ENCODE results near the gene GRAP2.
"Not testable (repeated sequence)": the region's sequence is repeated elsewhere in the genome, so short reads cannot be mapped to it uniquely, and the experiment has no call there.

GRAP2 gene

DNA sequence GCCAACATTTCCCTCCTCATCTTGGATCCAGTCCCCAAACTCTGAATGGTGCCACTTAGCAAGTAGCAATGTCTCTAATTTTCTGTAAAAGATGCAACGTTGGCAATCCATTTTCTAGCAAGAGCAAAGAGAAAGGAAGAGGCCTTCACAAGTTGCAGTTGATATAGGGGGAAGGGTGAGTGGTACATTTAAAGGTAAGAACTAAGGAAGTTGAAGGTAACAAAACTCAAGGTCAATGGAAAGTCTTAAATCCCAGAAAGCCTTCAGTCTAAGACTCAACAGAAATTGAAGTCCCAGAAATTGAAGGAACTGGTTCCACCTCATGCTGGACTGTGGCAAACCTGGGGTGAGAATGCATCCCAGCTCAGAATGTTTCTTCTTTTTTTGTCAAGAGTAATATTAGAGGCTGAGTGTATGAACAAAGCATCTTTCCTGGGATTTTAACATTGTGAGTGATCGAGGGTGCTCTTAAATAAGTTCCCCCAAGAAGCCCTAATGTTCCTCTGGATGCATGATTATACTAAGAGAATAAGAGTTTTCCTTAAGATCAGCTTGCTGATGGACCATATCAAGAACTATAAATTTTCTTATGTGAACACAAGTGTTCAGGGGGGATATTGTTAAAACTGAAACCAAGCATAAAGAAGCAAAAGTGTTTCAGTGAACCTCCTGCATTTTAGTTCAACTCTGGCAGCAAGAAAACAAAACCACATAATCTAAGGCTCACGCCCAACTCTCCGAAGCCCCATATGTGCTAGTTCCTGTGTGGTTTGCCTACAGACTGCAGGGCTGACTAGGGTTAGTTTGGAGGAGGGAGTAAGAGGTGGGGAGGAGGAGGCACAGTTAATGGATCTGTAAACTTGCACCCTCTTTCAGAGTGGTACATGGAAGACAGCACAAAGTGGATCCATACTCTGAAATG, at the start of gene GRAP2:
GRAP2 (plus strand) TSS at position 779 of the 922 bp plus-strand sequence. CDS start 46,023 bp downstream, outside the sequence.
- Histone ChIP-seq H3K9me3 (no peaks in the 10 kb centered on the region), H3K36me3 (no peaks in the 10 kb centered on the region), H3K4me2 (peak within 1 kb of the TSS; percentile 69), H3K4me3 (no peak within 1 kb of the TSS), H3K27ac (peak within 1 kb of the TSS; percentile 6; the same call in 1 of the 2 replicates), H3K9ac (no peak within 1 kb of the TSS; the same call in 1 of the 2 replicates), H3K4me1 (peaks cover 43% of the 10 kb centered on the region), H3K27me3 (no peaks in the 10 kb centered on the region), H4K20me1 (no peaks in the 10 kb centered on the region)
- TF ChIP-seq Cebpa-rat (IDR thresholded peaks at IDR 0.05), result no peak

DNA sequence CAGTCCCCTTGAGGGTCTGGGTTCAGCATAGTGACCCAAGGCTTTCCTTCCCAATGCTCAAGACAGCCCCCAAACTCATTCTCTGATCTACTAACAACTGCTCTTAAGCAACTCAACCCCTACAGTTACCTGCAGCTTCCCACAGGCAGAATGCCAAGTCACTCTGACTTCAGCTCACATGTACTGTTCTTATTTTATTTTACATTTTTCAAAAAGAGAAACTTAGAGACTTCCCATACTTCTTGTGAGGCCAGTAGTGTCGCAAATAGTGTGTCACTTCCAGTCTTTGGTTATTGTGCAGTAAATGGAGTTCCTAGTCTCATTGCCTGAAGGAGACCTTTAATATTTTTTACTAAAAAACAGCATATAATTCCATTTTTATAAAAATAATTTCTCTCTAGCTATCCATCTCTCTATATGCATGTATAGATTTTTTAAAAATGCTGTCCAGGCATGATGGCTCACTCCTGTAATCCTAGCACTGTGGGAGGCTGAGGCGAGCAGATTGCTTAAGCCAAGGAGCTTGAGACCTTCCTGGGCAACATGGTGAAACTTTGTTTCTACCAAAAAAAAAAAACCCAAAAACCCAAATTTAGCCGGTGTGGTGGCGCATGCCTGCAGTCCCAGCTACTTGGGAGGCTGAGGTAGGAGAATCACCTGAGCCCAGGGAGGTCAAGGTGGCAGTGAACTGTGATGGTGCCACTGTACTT, 49.1 kb upstream of the GRAP2 start:
- no peaks in the 10 kb centered on the region for H3K36me3 ChIP-seq
- no peak overlapping the region for H3K4me3 ChIP-seq
- H4K20me1 ChIP-seq, result no peaks in the 10 kb centered on the region
- no peak for TF ChIP-seq Cebpa-rat (IDR thresholded peaks at IDR 0.05)
- no peaks in the 10 kb centered on the region for H3K27me3 ChIP-seq
- no peak overlapping the region for H3K27ac ChIP-seq
- H3K4me2 ChIP-seq, result no peak overlapping the region
- H3K9me3 ChIP-seq, result no peaks in the 10 kb centered on the region
- H3K4me1 ChIP-seq, result peaks cover 10% of the 10 kb centered on the region
- no peak overlapping the region for H3K9ac ChIP-seq

DNA sequence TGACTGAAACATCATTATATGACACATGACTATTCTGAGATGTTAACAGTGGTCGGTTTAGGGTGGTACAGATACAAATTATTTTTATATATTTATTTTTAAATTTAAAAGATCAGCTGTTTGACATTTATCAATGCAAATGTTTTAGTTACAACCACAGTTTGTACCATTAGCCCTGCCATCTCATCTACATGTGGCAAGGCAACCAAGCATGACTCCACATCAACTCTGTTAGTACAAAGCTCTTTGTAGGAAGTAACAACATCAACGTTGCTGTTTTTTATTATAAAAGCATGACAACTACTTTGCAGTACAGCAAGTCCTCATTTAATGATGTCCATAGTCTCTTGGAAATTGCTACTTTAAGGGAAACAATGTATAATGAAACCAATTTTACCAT, 48.1 kb upstream of the GRAP2 start:
- H3K4me2 ChIP-seq, result peak overlapping the region; percentile 24
- H3K4me1 ChIP-seq, result peaks cover 10% of the 10 kb centered on the region
- no peaks in the 10 kb centered on the region for H4K20me1 ChIP-seq
- no peaks in the 10 kb centered on the region for H3K9me3 ChIP-seq
- no peak overlapping the region for H3K4me3 ChIP-seq
- TF ChIP-seq Cebpa-rat (IDR thresholded peaks at IDR 0.05), result no peak
- no peaks in the 10 kb centered on the region for H3K36me3 ChIP-seq
- no peak overlapping the region for H3K9ac ChIP-seq
- no peak overlapping the region for H3K27ac ChIP-seq
- no peaks in the 10 kb centered on the region for H3K27me3 ChIP-seq

DNA sequence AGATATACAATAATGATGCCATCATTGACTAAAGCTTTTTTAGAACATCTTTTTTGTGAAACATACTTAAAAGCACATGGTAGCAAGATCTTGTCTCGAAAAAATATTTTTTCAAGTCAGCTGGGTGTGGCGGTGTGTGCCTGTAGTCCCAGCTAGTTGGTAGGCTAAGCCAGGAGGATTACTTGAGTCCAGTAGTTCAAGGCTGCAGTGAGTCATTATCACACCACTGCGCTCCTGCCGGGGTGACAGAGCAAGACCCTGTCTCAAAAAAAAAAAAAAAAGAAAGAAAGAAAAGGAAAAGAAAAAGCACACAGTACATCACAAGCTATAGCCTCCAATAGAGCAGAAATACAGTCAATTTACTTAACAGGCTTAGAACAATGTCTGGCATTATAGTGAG, 44.3 kb upstream of the GRAP2 start:
- H3K9me3 ChIP-seq, result no peaks in the 10 kb centered on the region
- no peak overlapping the region for H3K27ac ChIP-seq
- no peaks in the 10 kb centered on the region for H4K20me1 ChIP-seq
- H3K4me2 ChIP-seq, result no peak overlapping the region
- H3K4me1 ChIP-seq, result peaks cover 18% of the 10 kb centered on the region
- no peak for TF ChIP-seq Cebpa-rat (IDR thresholded peaks at IDR 0.05)
- no peak overlapping the region for H3K9ac ChIP-seq
- H3K27me3 ChIP-seq, result no peaks in the 10 kb centered on the region
- no peaks in the 10 kb centered on the region for H3K36me3 ChIP-seq
- H3K4me3 ChIP-seq, result no peak overlapping the region

DNA sequence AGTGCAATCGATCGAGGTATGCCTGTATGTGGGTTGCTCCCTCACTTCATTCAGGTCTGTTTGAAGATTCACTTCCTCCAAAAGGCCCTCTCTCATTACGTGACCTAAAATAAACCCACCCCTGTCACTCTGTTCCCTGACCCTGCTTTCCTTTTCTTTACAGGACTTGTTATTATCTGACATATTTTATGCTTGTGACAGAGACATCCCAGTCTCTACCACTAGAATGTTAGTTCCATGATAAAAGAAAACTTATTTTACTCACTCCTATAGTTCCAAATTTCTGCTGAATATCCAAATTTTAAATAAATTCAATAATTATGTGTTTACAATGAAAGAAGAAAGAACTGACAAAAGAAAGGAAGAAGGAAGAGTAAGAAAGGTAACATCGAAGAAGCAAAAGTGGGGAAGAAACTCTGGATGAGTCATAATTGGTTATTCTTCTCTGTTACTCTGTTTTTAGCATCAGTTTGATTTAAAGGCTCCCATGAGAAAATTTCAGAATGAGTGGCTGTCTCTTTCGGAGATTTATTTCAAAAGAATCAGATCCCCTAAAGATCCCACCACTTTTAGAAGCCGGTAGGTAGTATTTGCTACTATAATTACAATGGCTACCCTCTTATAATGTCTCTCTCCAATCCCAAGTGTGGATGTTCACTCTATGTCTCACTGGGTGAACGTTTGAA, 40.8 kb upstream of the GRAP2 start:
- H3K27me3 ChIP-seq, result no peaks in the 10 kb centered on the region
- H3K9me3 ChIP-seq, result no peaks in the 10 kb centered on the region
- peaks cover 7% of the 10 kb centered on the region; the same call in 1 of the 2 replicates for H3K4me1 ChIP-seq
- H3K27ac ChIP-seq, result no peak overlapping the region
- no peaks in the 10 kb centered on the region for H3K36me3 ChIP-seq
- H3K9ac ChIP-seq, result no peak overlapping the region
- H3K4me3 ChIP-seq, result no peak overlapping the region
- no peak for TF ChIP-seq Cebpa-rat (IDR thresholded peaks at IDR 0.05)
- no peak overlapping the region for H3K4me2 ChIP-seq
- H4K20me1 ChIP-seq, result no peaks in the 10 kb centered on the region

DNA sequence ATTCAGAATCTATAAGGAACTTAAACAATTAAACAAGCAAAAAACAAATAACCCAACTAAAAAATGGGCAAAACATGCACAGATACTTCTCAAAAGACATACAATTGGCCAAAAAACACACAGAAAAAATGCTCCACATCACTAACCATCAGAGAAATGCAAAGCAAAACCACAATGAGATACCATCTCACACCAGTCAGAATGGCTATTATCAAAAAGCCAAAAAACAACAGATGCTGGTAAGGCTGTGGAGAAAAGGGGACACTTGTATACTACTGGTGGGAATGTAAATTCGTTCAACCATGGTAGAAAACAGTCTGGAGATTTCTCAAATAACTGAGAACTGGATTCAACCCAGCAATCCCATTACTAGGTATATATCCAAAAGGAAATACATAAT, 32.1 kb upstream of the GRAP2 start:
- Histone ChIP-seq H3K27me3 (no peaks in the 10 kb centered on the region), H3K4me2 (peak overlapping the region; percentile 31), H3K4me1 (peaks cover 16% of the 10 kb centered on the region), H3K27ac (no peak overlapping the region), H4K20me1 (no peaks in the 10 kb centered on the region), H3K4me3 (no peak overlapping the region), H3K9me3 (no peaks in the 10 kb centered on the region), H3K36me3 (no peaks in the 10 kb centered on the region), H3K9ac (no peak overlapping the region)
- TF ChIP-seq Cebpa-rat (IDR thresholded peaks at IDR 0.05), result no peak

DNA sequence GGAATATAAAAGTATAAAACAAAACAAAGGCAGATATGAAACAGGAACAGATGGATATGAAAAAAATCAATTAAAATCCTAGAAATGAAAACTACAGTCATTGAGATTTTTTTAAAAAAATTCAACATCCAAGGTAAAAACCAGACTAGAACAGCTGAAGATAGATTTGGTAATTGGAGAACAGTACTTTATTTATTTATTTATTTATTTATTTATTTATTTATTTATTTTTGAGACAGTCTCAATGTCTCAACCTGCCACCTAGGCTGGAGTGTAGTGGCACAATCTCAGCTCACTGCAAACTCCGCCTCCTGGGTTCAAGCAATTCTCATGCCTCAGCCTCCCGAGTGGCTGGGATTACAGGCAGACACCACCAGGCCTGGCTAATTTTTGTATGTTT, 31.1 kb upstream of the GRAP2 start:
- H3K4me1 ChIP-seq, result peaks cover 16% of the 10 kb centered on the region
- H3K27ac ChIP-seq, H3K36me3 ChIP-seq, H3K27me3 ChIP-seq, H3K4me2 ChIP-seq, H4K20me1 ChIP-seq, H3K9ac ChIP-seq, H3K4me3 ChIP-seq, H3K9me3 ChIP-seq: not testable (repeated sequence)

DNA sequence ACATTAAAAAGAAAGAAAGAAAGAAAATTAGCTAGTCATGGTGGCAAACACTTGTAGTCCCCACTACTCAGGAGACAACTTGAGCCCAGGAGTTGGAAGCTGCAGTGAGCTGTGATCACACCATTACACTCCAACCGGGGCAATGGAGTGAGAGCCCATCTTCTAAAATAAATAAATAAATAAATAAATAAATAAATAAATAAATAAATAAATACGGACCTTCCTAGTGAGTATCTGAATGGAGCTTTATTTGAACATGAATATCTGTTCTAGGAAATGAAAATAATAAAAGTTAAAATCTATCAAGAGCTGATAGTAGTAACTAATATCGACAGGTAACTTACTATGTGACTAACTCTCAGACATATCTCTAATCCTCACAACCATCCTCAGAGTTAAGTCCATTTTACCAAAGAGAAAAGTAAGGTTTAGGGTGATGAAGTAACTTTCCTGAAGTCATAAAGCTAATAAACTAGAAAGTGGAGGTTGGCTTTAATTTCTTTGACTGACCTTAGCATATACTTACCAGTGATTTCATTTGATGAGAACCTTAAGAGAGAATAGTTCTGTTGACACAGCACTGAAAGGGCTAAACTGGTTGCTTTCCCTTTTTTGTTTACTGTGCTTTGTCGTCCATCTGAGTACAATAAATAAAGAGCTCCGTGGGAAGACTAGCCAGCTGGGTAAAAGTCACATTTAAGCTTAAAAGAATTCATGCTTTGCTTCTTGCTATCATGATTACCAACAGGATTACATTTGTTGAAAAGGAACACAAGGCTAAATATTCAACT, 29.7 kb upstream of the GRAP2 start:
- Histone ChIP-seq H3K4me2 (no peak overlapping the region), H3K27ac (no peak overlapping the region), H3K4me1 (peaks cover 16% of the 10 kb centered on the region), H3K4me3 (no peak overlapping the region), H4K20me1 (no peaks in the 10 kb centered on the region), H3K9me3 (no peaks in the 10 kb centered on the region), H3K36me3 (no peaks in the 10 kb centered on the region), H3K27me3 (no peaks in the 10 kb centered on the region), H3K9ac (no peak overlapping the region)
- TF ChIP-seq Cebpa-rat (IDR thresholded peaks at IDR 0.05), result no peak

DNA sequence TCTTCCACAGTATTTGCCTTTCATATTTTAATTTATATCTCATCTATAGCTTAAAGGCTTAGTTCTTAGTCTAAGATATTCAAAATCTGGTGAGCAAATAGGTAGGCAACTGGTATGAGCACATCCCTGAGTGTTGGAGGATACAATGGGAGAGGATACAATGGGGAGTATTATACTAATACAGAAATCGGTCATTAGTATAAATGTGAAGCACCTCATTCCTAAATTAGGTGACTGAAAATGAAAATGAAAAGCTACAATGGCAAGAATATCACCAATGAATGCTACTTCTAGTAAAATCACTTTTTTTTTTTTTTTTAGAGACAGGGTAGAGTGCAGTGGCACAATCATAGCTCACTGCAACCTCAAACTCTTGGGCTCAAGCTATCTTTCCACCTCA, 28.3 kb upstream of the GRAP2 start:
- no peak for TF ChIP-seq Cebpa-rat (IDR thresholded peaks at IDR 0.05)
- no peak overlapping the region for H3K9ac ChIP-seq
- no peaks in the 10 kb centered on the region for H3K9me3 ChIP-seq
- no peak overlapping the region for H3K27ac ChIP-seq
- H4K20me1 ChIP-seq, result no peaks in the 10 kb centered on the region
- no peak overlapping the region for H3K4me2 ChIP-seq
- no peaks in the 10 kb centered on the region for H3K36me3 ChIP-seq
- H3K4me1 ChIP-seq, result peaks cover 13% of the 10 kb centered on the region
- H3K4me3 ChIP-seq, result no peak overlapping the region
- H3K27me3 ChIP-seq, result no peaks in the 10 kb centered on the region
